K562 (cell line): ENCODE measurements around the gene COX15.

ENCODE experiments used
- FOSL1 ChIP-seq: fragments of 200-800 bp; sonication (Bioruptor generic); conservative IDR thresholded peaks from 2 replicates; pipeline ENCODE4 v1.6.1; 2016; ENCODE audit warnings: missing genetic modification characterization, missing compliant biosample characterization
- GATAD2A ChIP-seq: fragments of 450-650 bp; IDR thresholded peaks from 2 replicates; pipeline ENCODE4 v1.6.1; 2017
- HNRNPH1 ChIP-seq: fragments of 200-400 bp; formaldehyde crosslinking; optimal IDR thresholded peaks from 2 replicates; pipeline ENCODE3; 2017; ENCODE audit warnings: low read depth, mild to moderate bottlenecking, low read length, moderate library complexity
- POLR2A ChIP-seq: fragments of 450-650 bp; conservative IDR thresholded peaks from 2 replicates; pipeline ENCODE4 v1.6.1; 2016
- RNF2 ChIP-seq: sonication (generic); IDR thresholded peaks from 2 replicates; pipeline ENCODE4 v1.6.1; 2016
- ZC3H4 ChIP-seq: sonication (generic); formaldehyde crosslinking; IDR thresholded peaks from 2 replicates; pipeline ENCODE4 v1.9.0; 2021; ENCODE audit warnings: missing genetic modification reagents, borderline replicate concordance
- ZNF274 ChIP-seq: IDR thresholded peaks from 2 replicates; pipeline ENCODE4 v1.6.1; 2011; ENCODE audit warnings: low read depth, mild to moderate bottlenecking, low read length, moderate library complexity, borderline replicate concordance
- ZNF76 ChIP-seq: fragments of 250-450 bp; sonication (Bioruptor Pico); IDR thresholded peaks from 2 replicates; pipeline ENCODE4 v1.4.0; 2020; ENCODE audit warnings: mild to moderate bottlenecking, moderate library complexity, borderline replicate concordance
- TF ChIP-seq, protein P1 (sequence below), 3 experiments: IDR thresholded peaks in 2 of 3; conservative IDR thresholded peaks in 1 of 3; 2 replicates each; pipeline ENCODE4 v1.5.1; 2011 to 2012; ENCODE audit warnings: low read length in 3 of 3, mild to moderate bottlenecking in 3 of 3, control low read depth in 2 of 3, improper control_type of control experiment in 1 of 3, inconsistent platforms in 1 of 3, low read depth in 1 of 3, mixed read lengths in 1 of 3, moderate library complexity in 1 of 3; ENCODE audit not compliant: insufficient read depth in 2 of 3

DNA sequence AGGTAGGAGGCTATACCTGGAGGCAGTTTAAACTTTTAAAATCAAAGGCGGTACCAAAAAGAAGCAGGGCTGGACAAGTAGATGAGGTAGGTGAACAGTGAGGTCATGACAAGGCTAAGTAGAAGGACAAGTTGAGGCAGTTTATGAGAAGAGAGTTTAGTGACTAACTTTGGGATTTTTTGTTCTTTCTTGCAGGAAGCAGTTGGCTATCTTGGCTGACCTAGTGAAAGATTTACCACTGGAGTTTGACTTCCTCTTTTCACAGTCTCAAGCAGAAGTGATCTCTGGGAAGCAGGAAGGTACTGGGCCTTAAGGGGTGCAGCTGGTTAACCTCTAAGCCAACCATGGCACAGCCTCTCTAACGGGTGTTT lies 46.3 kb downstream of the COX15 start:
- TF ChIP-seq ZC3H4 (CRISPR knock-in tag) (no peak), ZNF76 (no peak), ZNF274 (no peak), HNRNPH1 (no peak), FOSL1 (no peak), GATAD2A (no peak), RNF2 (no peak), POLR2A (no peak)
- TF ChIP-seq, protein P1, sequence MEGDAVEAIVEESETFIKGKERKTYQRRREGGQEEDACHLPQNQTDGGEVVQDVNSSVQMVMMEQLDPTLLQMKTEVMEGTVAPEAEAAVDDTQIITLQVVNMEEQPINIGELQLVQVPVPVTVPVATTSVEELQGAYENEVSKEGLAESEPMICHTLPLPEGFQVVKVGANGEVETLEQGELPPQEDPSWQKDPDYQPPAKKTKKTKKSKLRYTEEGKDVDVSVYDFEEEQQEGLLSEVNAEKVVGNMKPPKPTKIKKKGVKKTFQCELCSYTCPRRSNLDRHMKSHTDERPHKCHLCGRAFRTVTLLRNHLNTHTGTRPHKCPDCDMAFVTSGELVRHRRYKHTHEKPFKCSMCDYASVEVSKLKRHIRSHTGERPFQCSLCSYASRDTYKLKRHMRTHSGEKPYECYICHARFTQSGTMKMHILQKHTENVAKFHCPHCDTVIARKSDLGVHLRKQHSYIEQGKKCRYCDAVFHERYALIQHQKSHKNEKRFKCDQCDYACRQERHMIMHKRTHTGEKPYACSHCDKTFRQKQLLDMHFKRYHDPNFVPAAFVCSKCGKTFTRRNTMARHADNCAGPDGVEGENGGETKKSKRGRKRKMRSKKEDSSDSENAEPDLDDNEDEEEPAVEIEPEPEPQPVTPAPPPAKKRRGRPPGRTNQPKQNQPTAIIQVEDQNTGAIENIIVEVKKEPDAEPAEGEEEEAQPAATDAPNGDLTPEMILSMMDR (IDR thresholded peaks at IDR 0.05 in 2 of 3, conservative IDR thresholded peaks at IDR 0.05 in 1 of 3; ENCODE audit: insufficient read depth in 2 of 3, low read depth in 1 of 3, low read length in 3 of 3): no peak
